ENCODE measurements around the gene RITA1. TPM values are rescaled to one million over a fixed set of nuclear protein-coding genes. Genes with fewer than 3 reads are reported as not detected.

Gene RITA1
- total and polyA plus RNA-seq, 12 donors, result 17.5 to 84.1 (median 36.7) TPM

DNA sequence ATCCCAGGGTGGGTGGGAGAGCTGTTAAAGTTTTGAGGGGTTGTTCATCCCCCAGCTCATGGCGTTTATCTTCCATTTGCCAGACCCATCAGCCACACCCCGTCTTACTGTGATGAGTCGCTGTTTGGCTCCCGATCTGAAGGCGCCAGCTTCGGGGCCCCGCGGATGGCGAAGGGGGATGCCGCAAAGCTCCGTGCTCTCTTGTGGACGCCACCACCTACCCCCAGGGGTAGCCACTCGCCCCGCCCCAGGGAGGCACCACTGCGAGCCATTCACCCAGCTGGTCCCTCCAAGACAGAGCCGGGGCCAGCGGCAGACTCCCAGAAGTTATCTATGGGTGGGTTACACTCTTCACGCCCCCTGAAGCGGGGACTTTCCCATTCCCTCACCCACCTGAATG is 5.7 kb downstream of the RITA1 start:
- Histone ChIP-seq H3K27ac (peak overlapping the region in 1 of 5 donors; percentile 40), H3K4me1 (replicated peaks in 1 of 2) (peaks cover 15 to 44% of the 10 kb centered on the region in 2 donors), H3K9me3 (replicated peaks in 1 of 3) (no peaks in the 10 kb centered on the region), H3K4me3 (no peak overlapping the region), H3K36me3 (replicated peaks in 1 of 2) (peaks cover 0 to 20% of the 10 kb centered on the region in 2 donors), H3K27me3 (no peaks in the 10 kb centered on the region)
- WGBS, 4 donors, result 80 to 90% (median 87%) methylated on average over 1 to 19 of the region's 19 CpGs
- TF ChIP-seq POLR2A (IDR thresholded peaks at IDR 0.05), result no peak
- TF ChIP-seq, protein P1, sequence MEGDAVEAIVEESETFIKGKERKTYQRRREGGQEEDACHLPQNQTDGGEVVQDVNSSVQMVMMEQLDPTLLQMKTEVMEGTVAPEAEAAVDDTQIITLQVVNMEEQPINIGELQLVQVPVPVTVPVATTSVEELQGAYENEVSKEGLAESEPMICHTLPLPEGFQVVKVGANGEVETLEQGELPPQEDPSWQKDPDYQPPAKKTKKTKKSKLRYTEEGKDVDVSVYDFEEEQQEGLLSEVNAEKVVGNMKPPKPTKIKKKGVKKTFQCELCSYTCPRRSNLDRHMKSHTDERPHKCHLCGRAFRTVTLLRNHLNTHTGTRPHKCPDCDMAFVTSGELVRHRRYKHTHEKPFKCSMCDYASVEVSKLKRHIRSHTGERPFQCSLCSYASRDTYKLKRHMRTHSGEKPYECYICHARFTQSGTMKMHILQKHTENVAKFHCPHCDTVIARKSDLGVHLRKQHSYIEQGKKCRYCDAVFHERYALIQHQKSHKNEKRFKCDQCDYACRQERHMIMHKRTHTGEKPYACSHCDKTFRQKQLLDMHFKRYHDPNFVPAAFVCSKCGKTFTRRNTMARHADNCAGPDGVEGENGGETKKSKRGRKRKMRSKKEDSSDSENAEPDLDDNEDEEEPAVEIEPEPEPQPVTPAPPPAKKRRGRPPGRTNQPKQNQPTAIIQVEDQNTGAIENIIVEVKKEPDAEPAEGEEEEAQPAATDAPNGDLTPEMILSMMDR (IDR thresholded peaks at IDR 0.05), result no peak
- no peak for DNase-seq
- intact Hi-C loops (cut with DNase I), result loop anchor here in 1 of 2 donors (10.0 kb wide), 1 partner anchor 104 kb away; no protein-coding TSS in a partner anchor

DNA sequence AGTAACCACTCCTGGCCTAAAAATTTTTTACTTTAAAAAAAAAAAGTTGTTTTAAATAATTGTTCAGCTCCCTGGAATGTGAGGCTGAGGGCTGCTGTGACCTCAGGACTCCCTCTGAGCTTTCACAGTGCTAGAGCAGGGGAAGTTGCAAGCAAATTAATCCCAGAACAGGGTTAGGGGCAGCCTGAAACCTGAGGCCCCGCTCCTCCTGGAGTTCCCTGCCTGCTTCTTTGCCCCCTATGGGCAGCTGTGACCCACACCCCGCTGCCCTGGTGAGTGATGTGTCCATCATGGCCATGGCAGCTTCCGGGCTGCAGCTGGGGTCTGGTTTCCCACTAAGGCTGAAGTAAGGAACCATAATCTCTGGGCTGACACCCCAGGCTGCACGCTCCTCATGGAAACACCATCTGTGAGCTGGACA is 9.5 kb downstream of the RITA1 start:
- peak in 1 of 7 donors; percentile 34 for DNase-seq
- H3K27ac ChIP-seq, result peak overlapping the region in 2 of 5 donors; percentile 48 to 78
- intact Hi-C loops (cut with DNase I), result loop anchor here in 1 of 2 donors (10.0 kb wide), 1 partner anchor 100 kb away; no protein-coding TSS in a partner anchor

DNA sequence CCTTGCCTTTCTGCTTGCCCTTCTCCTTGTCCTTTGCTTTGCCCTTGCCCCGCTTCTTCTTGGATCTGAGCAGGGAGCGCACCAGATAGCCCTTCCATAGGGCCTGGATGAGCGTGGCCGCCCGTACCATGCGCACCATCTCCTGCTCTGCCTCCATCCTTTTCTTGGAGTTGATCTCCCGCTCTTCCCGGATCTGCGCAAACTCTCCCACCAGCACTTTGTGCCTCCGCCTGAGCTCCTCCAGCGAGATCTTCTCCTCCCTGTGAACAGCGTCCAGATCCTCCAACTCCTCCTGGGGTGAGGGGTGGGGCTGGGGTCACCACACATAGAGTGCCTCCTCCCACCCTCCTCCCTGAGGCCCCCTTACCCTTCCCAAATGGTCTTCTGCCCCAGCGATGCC is 10.1 kb downstream of the RITA1 start:
- Histone ChIP-seq H3K4me1 (replicated peaks in 1 of 2) (peaks cover 7 to 26% of the 10 kb centered on the region in 2 donors), H3K4me3 (no peak overlapping the region), H3K36me3 (replicated peaks in 1 of 2) (peaks cover 0 to 13% of the 10 kb centered on the region in 2 donors), H3K27ac (peak overlapping the region in 1 of 5 donors; percentile 78), H3K27me3 (no peaks in the 10 kb centered on the region), H3K9me3 (replicated peaks in 1 of 3) (no peaks in the 10 kb centered on the region)
- no peak for DNase-seq
- intact Hi-C loops (cut with DNase I), result loop anchor here in 1 of 2 donors (10.0 kb wide), 1 partner anchor 99 kb away; no protein-coding TSS in a partner anchor
- no peak for TF ChIP-seq POLR2A (IDR thresholded peaks at IDR 0.05)
- TF ChIP-seq, protein P1 (IDR thresholded peaks at IDR 0.05), result no peak
- 93 to 98% (median 95%) methylated on average over 13 of the region's 13 CpGs for WGBS, 4 donors

More for the DNA sequence above, 9.5 kb downstream of the RITA1 start:
- 66 to 80% (median 78%) methylated on average over 3 to 4 of the region's 4 CpGs for WGBS, 4 donors
- no peaks in the 10 kb centered on the region for H3K9me3 ChIP-seq (replicated peaks in 1 of 3)
- H3K4me3 ChIP-seq, result no peak overlapping the region
- no peaks in the 10 kb centered on the region for H3K27me3 ChIP-seq
- H3K4me1 ChIP-seq (replicated peaks in 1 of 2), result peaks cover 7 to 26% of the 10 kb centered on the region in 2 donors
- TF ChIP-seq POLR2A (IDR thresholded peaks at IDR 0.05), result no peak
- TF ChIP-seq, protein P1 (IDR thresholded peaks at IDR 0.05), result no peak
- peaks cover 0 to 13% of the 10 kb centered on the region in 2 donors for H3K36me3 ChIP-seq (replicated peaks in 1 of 2)

DNA sequence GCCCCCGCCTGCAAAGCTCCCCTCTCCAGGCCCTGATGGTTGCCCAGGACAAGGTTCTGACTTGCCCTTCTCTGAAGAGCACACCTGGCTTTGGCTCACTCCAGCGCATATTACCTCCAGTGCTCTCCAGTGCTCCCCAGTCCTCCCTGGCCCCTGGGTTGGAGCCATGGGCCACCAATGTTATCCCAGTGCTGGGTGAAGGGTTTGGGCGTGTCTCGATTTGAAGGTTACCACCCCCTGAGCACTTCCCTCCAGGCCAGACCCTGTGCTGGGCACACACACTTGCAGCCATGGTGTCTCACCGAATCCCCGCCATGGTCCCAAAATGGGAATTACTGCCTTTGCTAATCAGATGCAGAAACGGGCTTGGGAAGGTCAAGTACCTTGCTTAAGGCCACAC is 11.1 kb downstream of the RITA1 start:
- WGBS, 4 donors, result 62 to 83% (median 71%) methylated on average over 3 to 7 of the region's 7 CpGs
- DNase-seq, result no peak

More for the DNA sequence above, 11.1 kb downstream of the RITA1 start:
- H3K27me3 ChIP-seq, result no peaks in the 10 kb centered on the region
- H3K4me1 ChIP-seq (replicated peaks in 1 of 2), result peaks cover 12 to 34% of the 10 kb centered on the region in 2 donors
- H3K4me3 ChIP-seq, result no peak overlapping the region
- intact Hi-C loops (cut with DNase I), result loop anchor here in 1 of 2 donors (10.0 kb wide), 1 partner anchor 98 kb away; no protein-coding TSS in a partner anchor
- H3K9me3 ChIP-seq (replicated peaks in 1 of 3), result no peaks in the 10 kb centered on the region
- peak overlapping the region in 1 of 5 donors; percentile 12 for H3K27ac ChIP-seq
- H3K36me3 ChIP-seq (replicated peaks in 1 of 2), result peaks cover 0 to 8% of the 10 kb centered on the region in 2 donors
- TF ChIP-seq POLR2A (IDR thresholded peaks at IDR 0.05), result no peak
- TF ChIP-seq, protein P1 (IDR thresholded peaks at IDR 0.05), result no peak

Data from adrenal gland (tissue), 12 donors.